Brain microvascular endothelial cell (primary cell): ENCODE data around the gene CHADL.

Experiments
- DNase-seq: peaks from one replicate; pipeline ENCODE4 v3.0.0-alpha.2; 2020
- H3K27ac ChIP-seq: fragments of 250-450 bp; sonication (Bioruptor Pico); 2 replicates; pipeline ENCODE4 v1.5.1; 2020; ENCODE audit warnings: mild to moderate bottlenecking, moderate library complexity
- H3K27me3 ChIP-seq: fragments of 250-450 bp; sonication (Bioruptor Pico); replicated peaks from 2 replicates; pipeline ENCODE4 v1.5.1; 2020; ENCODE audit warnings: mild to moderate bottlenecking
- H3K36me3 ChIP-seq: fragments of 250-450 bp; sonication (Bioruptor Pico); replicated peaks from 2 replicates; pipeline ENCODE4 v1.5.1; 2020; ENCODE audit warnings: mild to moderate bottlenecking
- H3K4me3 ChIP-seq: 2 replicates; pipeline ENCODE4 v1.5.1; 2011; ENCODE audit warnings: low read depth, mild to moderate bottlenecking, control low read depth, low read length, moderate library complexity
- CTCF ChIP-seq: IDR thresholded peaks from 2 replicates; pipeline ENCODE4 v1.5.1; 2011; ENCODE audit warnings: low read depth, mild to moderate bottlenecking, moderate library complexity, low read length, control low read depth, inconsistent platforms; ENCODE audit errors: missing control alignments
- in situ Hi-C: cut with HindIII; loops from 2 replicates; pipeline ENCODE4 v1.10.0; 2017; ENCODE audit warnings: low sequenced_read_pairs, low pct_ligation_motif_present

The CHADL gene

GRCh38 chr22:41240377-41241132 lies at the start of gene CHADL:
CHADL (minus strand) TSS chr22:41240931; CDS start chr22:41240881, 50 bp downstream.
- peaks cover 5% of the 10 kb centered on the region for H3K36me3 ChIP-seq
- no peak within 1 kb of the TSS for H3K4me3 ChIP-seq
- in situ Hi-C loops: no loop called here
- no peak for TF ChIP-seq CTCF
- DNase-seq: no peak
- no peak within 1 kb of the TSS for H3K27ac ChIP-seq
- H3K27me3 ChIP-seq: no peaks in the 10 kb centered on the region

DNA sequence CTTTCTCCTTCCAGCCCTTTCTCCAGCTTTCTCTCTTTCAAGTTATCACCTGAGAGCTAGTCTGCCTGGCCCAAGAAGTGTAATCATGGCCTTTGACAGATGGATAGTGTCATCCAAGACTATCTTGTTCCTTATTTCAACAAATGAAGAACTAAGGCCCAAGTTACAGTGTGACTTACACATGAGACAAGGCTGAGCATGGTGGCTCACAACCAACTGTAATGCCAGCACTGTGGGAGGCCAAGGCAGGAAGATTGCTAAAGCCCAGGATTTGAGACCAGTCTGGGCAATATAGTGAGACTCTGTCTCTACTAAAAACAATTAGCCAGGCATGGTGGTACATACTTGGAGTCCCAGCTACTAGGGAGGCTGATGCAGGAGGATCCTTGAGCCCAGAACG lies 48.9 kb upstream of the CHADL start:
- H3K27me3 ChIP-seq: no peaks in the 10 kb centered on the region
- peaks cover under 1% of the 10 kb centered on the region for H3K36me3 ChIP-seq
- in situ Hi-C loops: no loop called here
- no peak overlapping the region for H3K27ac ChIP-seq
- no peak overlapping the region for H3K4me3 ChIP-seq
- no peak for DNase-seq
- TF ChIP-seq CTCF: no peak

GRCh38 chr22:41288245-41288946 lies 47.7 kb upstream of the CHADL start:
- Histone ChIP-seq H3K27me3 (no peaks in the 10 kb centered on the region), H3K36me3 (peaks cover 8% of the 10 kb centered on the region), H3K27ac (peak overlapping the region; percentile 66), H3K4me3 (no peak overlapping the region)
- in situ Hi-C loops: no loop called here
- DNase-seq: peak; percentile 53
- TF ChIP-seq CTCF: no peak

DNA sequence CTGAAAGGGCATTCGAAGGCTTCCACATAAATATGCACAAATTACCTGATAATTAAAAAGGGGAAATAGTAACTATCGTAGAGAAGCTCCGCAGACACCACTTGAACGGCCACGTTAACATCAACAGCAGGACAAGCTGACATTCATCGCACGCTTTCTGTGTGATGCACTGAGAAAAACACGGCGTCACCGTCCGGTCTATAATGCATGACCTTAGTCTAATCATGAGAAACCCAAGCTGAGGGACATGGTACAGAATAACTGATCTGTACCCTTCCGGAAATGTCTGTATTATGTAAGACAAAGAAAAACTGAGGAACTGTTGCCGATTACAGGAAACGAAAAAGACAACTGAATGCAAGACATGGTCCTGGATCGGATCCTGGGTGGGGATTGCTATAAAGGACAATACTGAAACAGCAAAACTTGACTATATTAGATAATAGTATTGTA lies 45.9 kb upstream of the CHADL start:
- in situ Hi-C loops: no loop called here
- H3K4me3 ChIP-seq: peak overlapping the region; percentile 67
- H3K36me3 ChIP-seq: peaks cover 22% of the 10 kb centered on the region
- DNase-seq: peak; percentile 55
- TF ChIP-seq CTCF: no peak
- H3K27me3 ChIP-seq: no peaks in the 10 kb centered on the region
- peak overlapping the region; percentile 72 for H3K27ac ChIP-seq

- DNase-seq: peak; percentile 98
- peak; percentile 30 for TF ChIP-seq CTCF
- in situ Hi-C loops: no loop called here
Measured at GRCh38 chr22:41285820-41286638, 45.3 kb upstream of the CHADL start, which contains the start of gene RANGAP1. RANGAP1 (minus strand) TSS chr22:41286187; CDS start chr22:41281044, 5,143 bp downstream.

More at GRCh38 chr22:41285820-41286638, 45.3 kb upstream of the CHADL start, which contains the start of gene RANGAP1:
- no peaks in the 10 kb centered on the region for H3K27me3 ChIP-seq
- H3K27ac ChIP-seq: peak within 1 kb of the TSS; percentile 90
- peak within 1 kb of the TSS; percentile 85 for H3K4me3 ChIP-seq
- peaks cover 26% of the 10 kb centered on the region for H3K36me3 ChIP-seq
